ENCODE data around the gene TXNDC11.

TXNDC11 gene

GRCh38 chr16:11686713-11687380 lies 55.8 kb downstream of the TXNDC11 start:
- H3K36me3 ChIP-seq (ENCODE audit: control insufficient read depth, insufficient read depth, low read length): peaks cover 21% of the 10 kb centered on the region
- no peak for DNase-seq (ENCODE audit: extremely low read depth, insufficient read length)
- no peaks in the 10 kb centered on the region for H3K27me3 ChIP-seq (replicated peaks; ENCODE audit: control insufficient read depth, insufficient read depth, low read length)
- TF ChIP-seq CTCF (IDR thresholded peaks at IDR 0.05; ENCODE audit: insufficient read depth, low read length, poor library complexity, severe bottlenecking): no peak
- no peak overlapping the region for H3K4me3 ChIP-seq (replicated peaks; ENCODE audit: low read depth, low read length)

GRCh38 chr16:11685844-11686618 lies 56.6 kb downstream of the TXNDC11 start:
- DNase-seq (ENCODE audit: extremely low read depth, insufficient read length): no peak
- Histone ChIP-seq H3K36me3 (ENCODE audit: control insufficient read depth, insufficient read depth, low read length) (peaks cover 15% of the 10 kb centered on the region), H3K4me3 (replicated peaks; ENCODE audit: low read depth, low read length) (no peak overlapping the region), H3K27me3 (replicated peaks; ENCODE audit: control insufficient read depth, insufficient read depth, low read length) (no peaks in the 10 kb centered on the region)
- TF ChIP-seq CTCF (IDR thresholded peaks at IDR 0.05; ENCODE audit: insufficient read depth, low read length, poor library complexity, severe bottlenecking): no peak

GRCh38 chr16:11684231-11685025 lies 58.2 kb downstream of the TXNDC11 start:
- no peak for TF ChIP-seq CTCF (IDR thresholded peaks at IDR 0.05; ENCODE audit: insufficient read depth, low read length, poor library complexity, severe bottlenecking)
- peaks cover 18% of the 10 kb centered on the region for H3K36me3 ChIP-seq (ENCODE audit: control insufficient read depth, insufficient read depth, low read length)
- no peak for DNase-seq (ENCODE audit: extremely low read depth, insufficient read length)
- H3K27me3 ChIP-seq (replicated peaks; ENCODE audit: control insufficient read depth, insufficient read depth, low read length): no peaks in the 10 kb centered on the region
- no peak overlapping the region for H3K4me3 ChIP-seq (replicated peaks; ENCODE audit: low read depth, low read length)

GRCh38 chr16:11683145-11683544 lies 59.5 kb downstream of the TXNDC11 start:
- Histone ChIP-seq H3K4me3 (replicated peaks; ENCODE audit: low read depth, low read length) (no peak overlapping the region), H3K27me3 (replicated peaks; ENCODE audit: control insufficient read depth, insufficient read depth, low read length) (no peaks in the 10 kb centered on the region), H3K36me3 (ENCODE audit: control insufficient read depth, insufficient read depth, low read length) (peaks cover 22% of the 10 kb centered on the region)
- no peak for TF ChIP-seq CTCF (IDR thresholded peaks at IDR 0.05; ENCODE audit: insufficient read depth, low read length, poor library complexity, severe bottlenecking)
- no peak for DNase-seq (ENCODE audit: extremely low read depth, insufficient read length)

GRCh38 chr16:11682655-11683096 lies 60.0 kb downstream of the TXNDC11 start:
- no peaks in the 10 kb centered on the region for H3K27me3 ChIP-seq (replicated peaks; ENCODE audit: control insufficient read depth, insufficient read depth, low read length)
- DNase-seq (ENCODE audit: extremely low read depth, insufficient read length): no peak
- H3K4me3 ChIP-seq (replicated peaks; ENCODE audit: low read depth, low read length): no peak overlapping the region
- peaks cover 21% of the 10 kb centered on the region for H3K36me3 ChIP-seq (ENCODE audit: control insufficient read depth, insufficient read depth, low read length)
- no peak for TF ChIP-seq CTCF (IDR thresholded peaks at IDR 0.05; ENCODE audit: insufficient read depth, low read length, poor library complexity, severe bottlenecking)
